ENCODE data around the gene ASIC4. TPM values are rescaled to one million over a fixed set of nuclear protein-coding genes. Genes with fewer than 3 reads are reported as not detected.

The ASIC4 gene, protein sequence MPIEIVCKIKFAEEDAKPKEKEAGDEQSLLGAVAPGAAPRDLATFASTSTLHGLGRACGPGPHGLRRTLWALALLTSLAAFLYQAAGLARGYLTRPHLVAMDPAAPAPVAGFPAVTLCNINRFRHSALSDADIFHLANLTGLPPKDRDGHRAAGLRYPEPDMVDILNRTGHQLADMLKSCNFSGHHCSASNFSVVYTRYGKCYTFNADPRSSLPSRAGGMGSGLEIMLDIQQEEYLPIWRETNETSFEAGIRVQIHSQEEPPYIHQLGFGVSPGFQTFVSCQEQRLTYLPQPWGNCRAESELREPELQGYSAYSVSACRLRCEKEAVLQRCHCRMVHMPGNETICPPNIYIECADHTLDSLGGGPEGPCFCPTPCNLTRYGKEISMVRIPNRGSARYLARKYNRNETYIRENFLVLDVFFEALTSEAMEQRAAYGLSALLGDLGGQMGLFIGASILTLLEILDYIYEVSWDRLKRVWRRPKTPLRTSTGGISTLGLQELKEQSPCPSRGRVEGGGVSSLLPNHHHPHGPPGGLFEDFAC
- 0.06 to 0.26 TPM (median 0.07 TPM) in 5 replicates for total RNA-seq (2022; extraction: Qiagen RNA extraction)

DNA sequence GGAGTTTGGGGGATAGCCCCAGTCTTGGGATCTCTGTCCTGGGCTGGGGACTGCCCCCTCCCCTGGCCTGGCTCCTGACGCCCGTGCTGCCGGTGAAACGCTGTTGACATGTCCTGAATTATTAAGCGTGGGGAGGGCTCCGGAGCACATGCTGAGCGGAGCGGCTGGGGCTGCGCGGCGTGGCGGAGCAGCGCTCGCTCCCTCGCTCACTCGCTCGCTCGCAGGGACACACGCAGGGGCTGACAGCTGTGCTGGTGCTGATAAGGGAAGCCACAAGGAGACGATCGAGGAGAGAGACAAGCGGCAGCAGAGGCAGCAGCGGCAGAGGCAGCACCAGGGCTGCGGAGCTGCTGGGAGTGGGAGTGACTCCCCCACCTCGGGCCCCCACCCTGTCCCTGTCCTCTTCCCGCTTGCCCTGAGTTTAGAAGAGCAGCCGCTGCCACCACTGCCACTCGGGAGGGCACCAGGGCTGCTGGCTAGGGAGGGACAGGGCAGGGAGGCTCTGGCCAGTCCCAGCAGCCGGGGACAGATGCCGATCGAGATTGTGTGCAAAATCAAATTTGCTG lies at the start of gene ASIC4:
ASIC4 (plus strand) TSS at position 287 of the 566 bp plus-strand sequence; CDS start at position 530, 243 bp downstream.

DNA sequence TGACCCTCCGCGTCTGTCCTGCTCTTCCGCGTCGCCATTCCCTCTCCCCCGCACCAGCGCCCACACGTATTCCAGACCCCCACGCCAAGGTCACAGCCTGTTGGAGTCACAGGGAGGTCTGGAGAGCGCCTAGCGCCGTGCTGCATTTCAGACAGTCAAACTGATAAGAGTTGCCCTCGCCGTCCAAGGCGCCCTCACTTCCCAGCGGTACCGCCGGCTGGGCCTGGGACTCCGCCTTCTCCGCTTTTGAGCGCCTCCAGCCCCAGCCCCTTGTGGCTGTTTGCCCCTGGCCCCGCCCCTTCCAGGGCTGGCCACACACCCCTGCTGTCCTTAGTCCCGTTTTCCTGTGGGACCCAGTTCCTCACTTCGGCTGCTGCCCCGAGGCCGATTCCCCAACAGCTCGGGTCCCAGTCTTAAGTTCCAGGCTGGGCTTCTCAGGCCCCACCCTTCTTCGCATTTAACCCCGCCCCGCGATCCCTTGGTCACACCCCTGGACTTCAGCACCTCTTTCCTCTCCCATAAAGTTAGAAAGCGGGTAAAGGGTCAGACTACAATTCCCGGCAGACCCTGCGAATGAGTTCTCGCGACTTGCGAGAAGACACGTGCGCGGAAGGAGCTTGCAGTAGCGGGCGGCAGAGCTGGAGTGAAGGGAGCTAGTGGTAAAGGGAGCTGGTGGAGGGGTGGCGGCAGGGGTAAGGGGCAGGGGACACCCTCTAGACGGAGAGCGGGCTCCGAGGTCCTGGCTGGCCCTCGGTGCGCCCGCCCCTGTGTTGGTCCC lies 15.8 kb upstream of the ASIC4 start, which contains the start of gene GMPPA:
GMPPA (plus strand) TSS at position 612 of the 778 bp plus-strand sequence. CDS start 1,085 bp downstream, outside the sequence.

DNA sequence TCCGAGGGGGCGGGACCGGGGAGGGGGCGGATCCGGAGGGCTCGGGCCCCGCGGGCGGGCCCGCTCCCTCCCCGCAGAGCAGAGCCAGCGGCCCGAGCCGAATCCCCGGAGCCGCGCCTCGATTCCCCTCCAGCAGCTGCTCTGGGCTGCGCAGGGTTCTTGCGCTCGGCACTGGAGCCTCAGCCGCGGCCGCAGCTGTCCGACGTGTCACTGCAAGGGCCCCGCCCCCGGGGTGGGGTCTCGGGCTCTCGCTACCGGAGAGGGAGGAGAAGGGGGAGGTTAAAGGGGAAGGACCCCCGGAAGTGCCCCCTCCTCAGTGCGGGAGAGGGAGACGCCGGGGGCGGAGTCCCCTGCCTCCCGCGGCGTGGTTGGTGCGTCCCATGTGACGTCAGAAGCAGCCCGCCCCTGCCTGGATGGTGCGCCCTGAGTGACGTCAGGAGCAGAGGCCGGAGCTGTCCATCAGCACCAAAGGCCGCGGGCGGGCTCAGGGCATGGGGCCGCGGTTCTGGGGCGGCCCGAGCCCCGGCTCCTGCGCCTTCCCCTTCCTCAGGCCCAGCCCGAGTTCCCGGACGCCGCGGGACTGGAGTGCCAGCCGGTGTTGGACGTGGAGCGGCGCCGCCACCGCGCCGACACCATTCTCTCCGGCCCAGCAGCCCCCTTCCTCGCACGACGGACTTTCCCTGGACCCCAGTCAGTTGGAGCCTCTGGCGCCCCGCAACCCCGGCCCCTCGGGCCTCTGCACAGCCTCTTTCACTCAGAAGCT lies 29.5 kb downstream of the ASIC4 start, which contains the start of the genes CHPF and TMEM198:
CHPF (minus strand) TSS at position 214 of the 763 bp plus-strand sequence. CDS start 271 bp downstream, outside the sequence.
TMEM198 (plus strand) TSS at position 433 of the 763 bp plus-strand sequence. CDS start 700 bp downstream, outside the sequence.

DNA sequence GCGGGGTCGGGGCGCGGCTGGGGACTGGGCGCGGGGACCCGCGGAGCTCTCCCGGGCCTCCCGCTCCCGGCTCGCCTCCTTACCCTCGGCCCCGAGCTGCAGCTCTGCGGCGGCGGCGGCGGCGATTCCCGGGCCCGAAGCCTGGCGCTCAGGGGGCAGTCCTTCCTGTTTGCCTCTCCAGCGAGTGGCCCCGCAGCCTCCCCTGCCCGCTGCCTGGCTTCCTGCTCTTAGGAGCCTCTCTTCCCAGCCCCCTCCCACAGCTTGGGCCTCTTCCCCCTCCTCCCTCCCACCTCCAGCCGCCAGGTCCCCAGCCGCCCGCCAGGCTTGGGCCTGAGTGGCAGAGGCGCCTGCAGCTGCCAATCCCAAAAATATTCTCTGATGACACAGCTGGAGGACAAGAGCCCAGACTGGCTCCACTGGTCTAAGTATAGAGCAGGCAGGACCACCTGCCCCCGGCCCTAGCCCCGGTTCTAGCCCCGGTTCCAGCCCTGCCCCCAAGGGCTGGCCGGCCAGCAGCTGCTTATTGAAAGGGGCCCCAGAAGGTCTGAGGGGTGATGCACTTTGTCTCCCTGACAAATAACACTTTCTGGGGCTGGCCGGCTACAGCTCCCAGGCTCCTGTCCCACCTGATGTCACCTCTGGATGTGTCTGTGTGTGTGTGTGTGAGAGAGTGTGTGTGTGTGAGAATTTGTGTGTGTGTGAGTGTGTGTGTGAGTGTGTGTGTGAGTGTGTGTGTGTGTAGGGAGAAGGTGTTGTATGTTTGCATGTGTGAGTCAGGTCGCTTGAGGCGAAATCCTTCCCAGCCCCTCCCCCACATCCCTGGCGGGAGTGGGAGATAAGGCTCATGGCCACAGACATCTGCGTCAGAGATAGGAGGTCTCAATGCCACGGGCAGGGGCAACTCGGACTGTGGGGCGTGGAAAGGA lies 57.3 kb downstream of the ASIC4 start, which contains the start of gene OBSL1:
OBSL1 (minus strand) TSS at position 229 of the 926 bp plus-strand sequence. CDS start 307 bp downstream, outside the sequence.

DNA sequence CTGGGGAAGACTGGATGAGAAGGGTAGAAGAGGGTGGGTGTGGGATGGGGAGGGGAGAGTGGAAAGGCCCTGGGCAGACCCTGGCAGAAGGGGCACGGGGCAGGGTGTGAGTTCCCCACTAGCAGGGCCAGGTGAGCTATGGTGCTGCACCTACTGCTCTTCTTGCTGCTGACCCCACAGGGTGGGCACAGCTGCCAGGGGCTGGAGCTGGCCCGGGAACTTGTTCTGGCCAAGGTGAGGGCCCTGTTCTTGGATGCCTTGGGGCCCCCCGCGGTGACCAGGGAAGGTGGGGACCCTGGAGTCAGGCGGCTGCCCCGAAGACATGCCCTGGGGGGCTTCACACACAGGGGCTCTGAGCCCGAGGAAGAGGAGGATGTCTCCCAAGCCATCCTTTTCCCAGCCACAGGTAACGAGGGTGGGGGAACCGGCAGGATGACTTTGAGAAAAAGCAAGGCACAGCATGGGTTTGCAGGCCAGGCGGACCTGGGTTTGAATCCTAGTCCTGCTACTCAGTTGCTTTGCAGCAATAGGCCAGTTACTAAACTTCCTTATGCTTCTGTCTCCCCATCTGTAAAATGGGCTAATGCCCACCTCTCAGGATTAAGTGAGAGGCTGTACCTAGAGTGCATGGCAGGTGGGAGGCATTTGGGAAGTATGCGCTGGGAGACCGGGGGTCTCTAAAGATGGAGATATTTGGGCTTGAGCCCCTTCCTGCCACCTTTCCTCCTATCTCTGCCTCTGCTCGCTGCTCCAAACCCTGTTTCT lies 58.1 kb downstream of the ASIC4 start, which contains the start of gene INHA:
INHA (plus strand) TSS at position 74 of the 765 bp plus-strand sequence; CDS start at position 139, 65 bp downstream.

Other genes with a start within 250 kb of the ASIC4 start
- 34.1 to 40.5 TPM (median 37.7 TPM) in 5 replicates for gene DNAJB2, start 235.1 kb upstream of the ASIC4 start, total RNA-seq (2022; extraction: Qiagen RNA extraction)
- 1.0 to 1.5 TPM (median 1.2 TPM) in 5 replicates for gene PTPRN, start 205.1 kb upstream of the ASIC4 start, total RNA-seq (2022; extraction: Qiagen RNA extraction)
- not detected in 5 replicates for gene RESP18, start 181.7 kb upstream of the ASIC4 start, total RNA-seq (2022; extraction: Qiagen RNA extraction)
- gene DNPEP, start 126.6 kb upstream of the ASIC4 start, total RNA-seq (2022; extraction: Qiagen RNA extraction): 58.3 to 67.2 TPM (median 62.6 TPM) in 5 replicates
- gene DES, start 96.1 kb upstream of the ASIC4 start, total RNA-seq (2022; extraction: Qiagen RNA extraction): 0.23 to 0.93 TPM (median 0.51 TPM) in 5 replicates
- 6.5 to 10.3 TPM (median 8.3 TPM) in 5 replicates for gene SPEG, start 79.6 kb upstream of the ASIC4 start, total RNA-seq (2022; extraction: Qiagen RNA extraction)
- 36.9 to 40.3 TPM (median 37.8 TPM) in 5 replicates for gene GMPPA, start 15.6 kb upstream of the ASIC4 start, total RNA-seq (2022; extraction: Qiagen RNA extraction)
- gene CHPF, start 29.3 kb downstream of the ASIC4 start, total RNA-seq (2022; extraction: Qiagen RNA extraction): 21.8 to 32.9 TPM (median 29.3 TPM) in 5 replicates
- 0.70 to 1.3 TPM (median 1.0 TPM) in 5 replicates for gene TMEM198, start 29.5 kb downstream of the ASIC4 start, total RNA-seq (2022; extraction: Qiagen RNA extraction)
- 18.8 to 22.2 TPM (median 19.9 TPM) in 5 replicates for gene OBSL1, start 57.1 kb downstream of the ASIC4 start, total RNA-seq (2022; extraction: Qiagen RNA extraction)
- gene INHA, start 57.8 kb downstream of the ASIC4 start, total RNA-seq (2022; extraction: Qiagen RNA extraction): 0.35 to 0.58 TPM (median 0.47 TPM) in 5 replicates
- gene STK11IP, start 83.4 kb downstream of the ASIC4 start, total RNA-seq (2022; extraction: Qiagen RNA extraction): 13.9 to 17.5 TPM (median 17.2 TPM) in 5 replicates
- gene SLC4A3, start 113.1 kb downstream of the ASIC4 start, total RNA-seq (2022; extraction: Qiagen RNA extraction): 2.5 to 3.3 TPM (median 3.1 TPM) in 5 replicates